NT2/D1 (cell line): ENCODE results near the gene VSIG10.
A peak's percentile ranks its signal among the peaks of the same experiment; 100 is the strongest.
"Not testable (repeated sequence)": the region's sequence is repeated elsewhere in the genome, so short reads cannot be mapped to it uniquely, and the experiment has no call there.

ENCODE experiments used
- DNase-seq: peaks from one replicate; pipeline ENCODE4 v3.0.0-alpha.2; 2011; ENCODE audit warnings: low read depth, low spot score
- H3K27me3 ChIP-seq: 2 replicates; pipeline ENCODE4 v1.6.0; 2011; ENCODE audit warnings: mild to moderate bottlenecking; ENCODE audit not compliant: insufficient read length, insufficient read depth
- H3K36me3 ChIP-seq: 2 replicates; pipeline ENCODE4 v1.6.1; 2011; ENCODE audit warnings: mild to moderate bottlenecking, low read length, mixed read lengths; ENCODE audit not compliant: insufficient read depth, insufficient read length
- H3K4me1 ChIP-seq: 2 replicates; pipeline ENCODE4 v1.5.1; 2011; ENCODE audit not compliant: insufficient read depth, insufficient read length
- H3K4me3 ChIP-seq: 2 replicates; pipeline ENCODE4 v1.5.1; 2011; ENCODE audit warnings: low read depth; ENCODE audit not compliant: insufficient read length
- H3K9ac ChIP-seq: 2 replicates; pipeline ENCODE4 v1.6.0; 2011; ENCODE audit warnings: low read depth; ENCODE audit not compliant: insufficient read length
- H3K9me3 ChIP-seq: 2 replicates; pipeline ENCODE4 v1.5.1; 2011; ENCODE audit warnings: mild to moderate bottlenecking, low read length; ENCODE audit not compliant: insufficient read depth
- SUZ12 ChIP-seq: IDR thresholded peaks from 2 replicates; pipeline ENCODE4 v1.6.1; 2011; ENCODE audit not compliant: insufficient read length, insufficient read depth; ENCODE audit errors: extremely low read depth
- YY1 ChIP-seq: IDR thresholded peaks from 2 replicates; pipeline ENCODE4 v1.6.1; 2011; ENCODE audit not compliant: insufficient read length, insufficient read depth
- ZNF274 ChIP-seq: IDR thresholded peaks from 2 replicates; pipeline ENCODE4 v1.6.1; 2011; ENCODE audit warnings: mild to moderate bottlenecking, low read depth, low read length

VSIG10 gene

GRCh38 chr12:118144499-118144898, 40.7 kb upstream of the VSIG10 start:
- peaks cover under 1% of the 10 kb centered on the region for H3K4me1 ChIP-seq
- no peaks in the 10 kb centered on the region for H3K9me3 ChIP-seq
- DNase-seq = no peak
- H3K9ac ChIP-seq = no peak overlapping the region
- H3K4me3 ChIP-seq = no peak overlapping the region
- TF ChIP-seq YY1 = no peak
- no peak for TF ChIP-seq ZNF274
- no peaks in the 10 kb centered on the region for H3K27me3 ChIP-seq
- H3K36me3 ChIP-seq = peaks cover 86% of the 10 kb centered on the region

GRCh38 chr12:118140825-118141224, 37.0 kb upstream of the VSIG10 start:
- H3K36me3 ChIP-seq = peaks cover 85% of the 10 kb centered on the region
- no peak for DNase-seq
- no peak overlapping the region for H3K4me3 ChIP-seq
- TF ChIP-seq ZNF274 (no peak), YY1 (no peak), SUZ12 (no peak)
- H3K9ac ChIP-seq = no peak overlapping the region
- H3K9me3 ChIP-seq = no peaks in the 10 kb centered on the region
- peaks cover 4% of the 10 kb centered on the region for H3K4me1 ChIP-seq
- no peaks in the 10 kb centered on the region for H3K27me3 ChIP-seq

- Histone ChIP-seq H3K36me3 (peaks cover 50% of the 10 kb centered on the region), H3K4me1 (peaks cover 4% of the 10 kb centered on the region), H3K4me3 (peak overlapping the region; percentile 95), H3K27me3 (no peaks in the 10 kb centered on the region), H3K9me3 (no peaks in the 10 kb centered on the region), H3K9ac (peak overlapping the region; percentile 99)
- no peak for DNase-seq
- TF ChIP-seq SUZ12 (no peak), ZNF274 (no peak), YY1 (no peak)
Observed at GRCh38 chr12:118137148-118137678, 33.4 kb upstream of the VSIG10 start.

- DNase-seq = no peak
- peaks cover 4% of the 10 kb centered on the region for H3K4me1 ChIP-seq
- TF ChIP-seq ZNF274 (no peak), SUZ12 (no peak), YY1 (no peak)
- H3K27me3 ChIP-seq = no peaks in the 10 kb centered on the region
- no peaks in the 10 kb centered on the region for H3K9me3 ChIP-seq
- peaks cover 45% of the 10 kb centered on the region for H3K36me3 ChIP-seq
- peak overlapping the region; percentile 95 for H3K4me3 ChIP-seq
- peak overlapping the region; percentile 99 for H3K9ac ChIP-seq
Observed at GRCh38 chr12:118136559-118137003, 32.8 kb upstream of the VSIG10 start.

DNA sequence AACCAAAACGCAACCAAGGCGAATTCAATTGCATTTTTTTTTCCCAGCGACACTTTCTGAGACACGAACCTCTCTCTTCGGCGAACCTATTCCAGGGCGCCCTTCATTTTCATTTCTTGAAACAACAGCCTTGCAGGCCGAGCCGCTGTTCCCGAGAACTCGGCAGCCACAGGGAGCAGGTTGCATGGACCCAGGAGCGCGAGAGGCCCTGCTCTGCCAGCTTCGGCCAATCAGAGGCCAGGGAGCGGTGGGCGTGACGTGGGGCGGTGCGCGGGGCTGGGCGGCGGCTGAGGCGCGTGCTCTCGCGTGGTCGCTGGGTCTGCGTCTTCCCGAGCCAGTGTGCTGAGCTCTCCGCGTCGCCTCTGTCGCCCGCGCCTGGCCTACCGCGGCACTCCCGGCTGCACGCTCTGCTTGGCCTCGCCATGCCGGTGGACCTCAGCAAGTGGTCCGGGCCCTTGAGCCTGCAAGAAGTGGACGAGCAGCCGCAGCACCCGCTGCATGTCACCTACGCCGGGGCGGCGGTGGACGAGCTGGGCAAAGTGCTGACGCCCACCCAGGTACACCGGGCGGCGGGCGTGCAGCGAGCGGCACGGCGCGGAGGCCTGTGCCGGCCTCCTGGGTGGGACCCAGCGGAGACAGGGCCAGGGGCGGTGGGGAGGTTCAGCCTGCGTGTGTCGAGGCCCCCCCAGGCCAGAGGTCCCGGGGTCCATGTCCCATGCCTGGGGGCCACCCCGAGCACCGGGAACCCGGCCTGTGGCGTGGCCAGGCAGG, 32.2 kb upstream of the VSIG10 start, which contains the start of gene PEBP1:
TSS of gene PEBP1 (plus strand) at position 337 of the 771 bp plus-strand sequence. CDS start at position 423, 86 bp downstream.
- DNase-seq = no peak
- Histone ChIP-seq H3K4me3 (peak within 1 kb of the TSS; percentile 95), H3K27me3 (no peaks in the 10 kb centered on the region), H3K36me3 (peaks cover 41% of the 10 kb centered on the region), H3K9me3 (no peaks in the 10 kb centered on the region), H3K4me1 (peaks cover 4% of the 10 kb centered on the region), H3K9ac (peak within 1 kb of the TSS; percentile 99)
- TF ChIP-seq SUZ12 (no peak), YY1 (no peak), ZNF274 (no peak)

DNA sequence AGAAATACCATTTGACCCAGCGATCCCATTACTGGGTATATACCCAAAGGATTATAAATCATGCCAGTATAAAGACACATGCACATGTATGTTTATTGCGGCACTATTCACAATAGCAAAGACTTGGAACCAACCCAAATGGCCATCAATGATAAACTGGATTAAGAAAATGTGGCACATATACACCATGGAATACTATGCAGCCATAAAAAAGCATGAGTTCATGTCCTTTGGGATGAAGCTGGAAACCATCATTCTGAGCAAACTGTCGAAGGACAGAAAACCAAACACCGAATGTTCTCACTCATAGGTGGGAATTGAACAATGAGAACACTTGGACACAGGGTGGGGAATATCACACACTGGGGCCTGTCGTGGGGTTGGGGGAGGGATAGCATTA, 25.6 kb upstream of the VSIG10 start:
- H3K9me3 ChIP-seq, H3K27me3 ChIP-seq, DNase-seq, H3K4me1 ChIP-seq, H3K4me3 ChIP-seq, H3K9ac ChIP-seq, H3K36me3 ChIP-seq: not testable (repeated sequence)

- H3K27me3 ChIP-seq = no peaks in the 10 kb centered on the region
- TF ChIP-seq YY1 (no peak), SUZ12 (no peak), ZNF274 (no peak)
- H3K9ac ChIP-seq = no peak overlapping the region
- H3K4me1 ChIP-seq = peaks cover 5% of the 10 kb centered on the region
- H3K36me3 ChIP-seq = no peaks in the 10 kb centered on the region
- no peak overlapping the region for H3K4me3 ChIP-seq
- H3K9me3 ChIP-seq = no peaks in the 10 kb centered on the region
- DNase-seq = no peak
Observed at GRCh38 chr12:118127867-118128266, 24.1 kb upstream of the VSIG10 start.
